Adrenal gland (tissue), 19 donors: Measurements from ENCODE around the gene RWDD4. TPM values are rescaled to one million over a fixed set of nuclear protein-coding genes. Genes with fewer than 3 reads are reported as not detected.

Source experiments
- DNase-seq, 7 donors: peaks; one replicate each; pipeline ENCODE4 v3.0.0-alpha.2; 2019 to 2020
- H3K27ac ChIP-seq, 5 donors: fragments of 200-600 bp; sonication (generic) in 4 of 5; 1 replicate in 3 of 5; 2 replicates in 2 of 5; pipeline versions ENCODE4 v1.5.1 to v1.8.0; 2016 to 2020; ENCODE audit warnings: mild to moderate bottlenecking in 1 of 5
- H3K27me3 ChIP-seq: fragments of 200-600 bp; 2 replicates; pipeline ENCODE4 v1.8.0; 2021
- H3K36me3 ChIP-seq, 2 donors: fragments of 200-600 bp; replicated peaks in 1 of 2; 1 replicate in 1 of 2; 2 replicates in 1 of 2; pipeline versions ENCODE4 v1.5.1 to v1.8.0; 2018 to 2022
- H3K4me1 ChIP-seq, 2 donors: fragments of 200-600 bp; replicated peaks in 1 of 2; 1 replicate in 1 of 2; 2 replicates in 1 of 2; pipeline versions ENCODE4 v1.5.1 to v1.8.0; 2018 to 2021
- H3K4me3 ChIP-seq, 4 donors: fragments of 200-600 bp; sonication (generic) in 3 of 4; one replicate each; pipeline ENCODE4 v1.5.1; 2016 to 2018
- H3K9me3 ChIP-seq, 3 donors: fragments of 200-600 bp; sonication (generic) in 1 of 3; replicated peaks in 1 of 3; 1 replicate in 2 of 3; 2 replicates in 1 of 3; pipeline versions ENCODE4 v1.5.1 to v1.8.0; 2016 to 2021
- POLR2A ChIP-seq, 2 donors: fragments of 450-650 bp; IDR thresholded peaks; one replicate each; pipeline ENCODE4 v1.6.1; 2017; ENCODE audit warnings: antibody characterized with exemption in 2 of 2, mild to moderate bottlenecking in 2 of 2, moderate library complexity in 1 of 2
- WGBS, 4 donors: extraction: QIAGEN DNeasy Blood & Tissue Kit in 2 of 4; methylation state at CpG; one replicate each; pipeline versions ENCODE4 v1.1.5 to v1.1.7; 2013 to 2017; 5-methylcytosine and 5-hydroxymethylcytosine counted together
- intact Hi-C, 2 donors: fragments of 100-400 bp; cut with DNase I; formaldehyde crosslinking; loops; one replicate each; pipeline versions ENCODE4 v1.14.1 to v1.15.0; 2022 to 2023
- long read RNA-seq, 10 donors: library from polyadenylated mRNA in 3 of 10; unstranded in 2 of 10; stranded (forward) in 1 of 10; transcript quantifications; one replicate each; pipeline ENCODE4 v2.0.0 and lab custom pipeline, GENCODE V29; 2021 to 2026
- polyA plus RNA-seq, 3 donors: library from polyadenylated mRNA; stranded (reverse); fragments of 200-250 nt in 2 of 3; fragments of 350-450 nt in 1 of 3; fragmentation: Illumina TruSeq in 1 of 3; extraction: RNeasy Lipid Tissue Mini Kit (QIAGEN cat#74804) in 1 of 3; gene quantifications; one replicate each; pipeline ENCODE4 v1.2.3, GENCODE V29; 2013 to 2014
- total RNA-seq, 9 donors: library from RNA; depleted of rRNA in 4 of 9; stranded (reverse); fragments of >200 nt in 4 of 9; fragments of 120-200 nt in 1 of 9; fragmentation: NEBNext Ultra II Directional in 1 of 9; extraction: Animal tissue kit (Norgen Biotek cat#: 25700) in 1 of 9; gene quantifications; one replicate each; pipeline versions ENCODE4 v1.1.0 to v1.2.4, GENCODE V29; 2013 to 2023
- TF ChIP-seq, protein P1 (sequence below), 6 experiments: fragments of 450-650 bp in 4 of 6; fragments of 200-600 bp in 2 of 6; sonication (generic) in 1 of 6; IDR thresholded peaks; 1 replicate in 5 of 6; 2 replicates in 1 of 6; pipeline versions ENCODE4 v1.5.1 to v1.8.0; 2016 to 2021; ENCODE audit warnings: antibody characterized with exemption in 6 of 6, mild to moderate bottlenecking in 2 of 6, moderate library complexity in 1 of 6
- donor health status: healthy with polysubstance abuse.
- donor health status: Bipolar disorder and iron deficiency.
- donor health status: DM: yes; HTN: yes; CAD: no.
- donor health status: DM: no; HTN: no; CAD: no.
- donor health status: DM: no; HTN: no; CAD: no.
- donor health status: DM: yes; HTN: yes; CAD: no.

The RWDD4 gene
- total RNA-seq (100 to 1,000 TPM in 2 of 9 donors, 10 to 100 TPM in 7; 39.4 to 157 (median 59.9) TPM), polyA plus RNA-seq (10 to 100 TPM; 27.0 to 57.6 (median 27.1) TPM)
- long read RNA-seq, donor 1, transcript RWDD4-202 (7 exons, 2,590 nt), result major isoform, 32 of 37 reads
- long read RNA-seq, donor 1, partial matches to known transcripts, result 5 of 37 reads
- long read RNA-seq, donor 1, other reads (novel, unspliced or antisense), result 0 of 37 reads
- long read RNA-seq, donor 2, transcript RWDD4-202 (7 exons, 2,590 nt), result major isoform, 18 of 27 reads
- long read RNA-seq, donor 2, partial matches to known transcripts, result 9 of 27 reads
- long read RNA-seq, donor 2, other reads (novel, unspliced or antisense), result 0 of 27 reads
- long read RNA-seq, donor 3, transcript RWDD4-202 (7 exons, 2,590 nt), result major isoform, 28 of 28 reads
- long read RNA-seq, donor 3, partial matches to known transcripts, result 0 of 28 reads
- long read RNA-seq, donor 3, other reads (novel, unspliced or antisense), result 0 of 28 reads
- long read RNA-seq, donor 4, transcript RWDD4-202 (7 exons, 2,590 nt), result major isoform, 36 of 77 reads
- long read RNA-seq, donor 4, partial matches to known transcripts, result 27 of 77 reads
- long read RNA-seq, donor 4, other reads (novel, unspliced or antisense), result 14 of 77 reads
- long read RNA-seq, donor 5, transcript RWDD4-202 (7 exons, 2,590 nt), result major isoform, 99 of 130 reads
- long read RNA-seq, donor 5, partial matches to known transcripts, result 5 of 130 reads
- long read RNA-seq, donor 5, other reads (novel, unspliced or antisense), result 26 of 130 reads
- long read RNA-seq, donor 6, transcript RWDD4-202 (7 exons, 2,590 nt), result major isoform, 17 of 46 reads
- long read RNA-seq, donor 6, partial matches to known transcripts, result 18 of 46 reads
- long read RNA-seq, donor 6, other reads (novel, unspliced or antisense), result 11 of 46 reads
- long read RNA-seq, donor 7, transcript RWDD4-202 (7 exons, 2,590 nt), result major isoform, 13 of 13 reads
- long read RNA-seq, donor 7, partial matches to known transcripts, result 0 of 13 reads
- long read RNA-seq, donor 7, other reads (novel, unspliced or antisense), result 0 of 13 reads
- long read RNA-seq, donor 8, transcript RWDD4-202 (7 exons, 2,590 nt), result major isoform, 30 of 30 reads
- long read RNA-seq, donor 8, partial matches to known transcripts, result 0 of 30 reads
- long read RNA-seq, donor 8, other reads (novel, unspliced or antisense), result 0 of 30 reads
- long read RNA-seq, donor 9, transcript RWDD4-202 (7 exons, 2,590 nt), result major isoform, 19 of 19 reads
- long read RNA-seq, donor 9, partial matches to known transcripts, result 0 of 19 reads
- long read RNA-seq, donor 9, other reads (novel, unspliced or antisense), result 0 of 19 reads
- long read RNA-seq, donor 10, transcript RWDD4-202 (7 exons, 2,590 nt), result major isoform, 7 of 7 reads
- long read RNA-seq, donor 10, partial matches to known transcripts, result 0 of 7 reads
- long read RNA-seq, donor 10, other reads (novel, unspliced or antisense), result 0 of 7 reads

DNA sequence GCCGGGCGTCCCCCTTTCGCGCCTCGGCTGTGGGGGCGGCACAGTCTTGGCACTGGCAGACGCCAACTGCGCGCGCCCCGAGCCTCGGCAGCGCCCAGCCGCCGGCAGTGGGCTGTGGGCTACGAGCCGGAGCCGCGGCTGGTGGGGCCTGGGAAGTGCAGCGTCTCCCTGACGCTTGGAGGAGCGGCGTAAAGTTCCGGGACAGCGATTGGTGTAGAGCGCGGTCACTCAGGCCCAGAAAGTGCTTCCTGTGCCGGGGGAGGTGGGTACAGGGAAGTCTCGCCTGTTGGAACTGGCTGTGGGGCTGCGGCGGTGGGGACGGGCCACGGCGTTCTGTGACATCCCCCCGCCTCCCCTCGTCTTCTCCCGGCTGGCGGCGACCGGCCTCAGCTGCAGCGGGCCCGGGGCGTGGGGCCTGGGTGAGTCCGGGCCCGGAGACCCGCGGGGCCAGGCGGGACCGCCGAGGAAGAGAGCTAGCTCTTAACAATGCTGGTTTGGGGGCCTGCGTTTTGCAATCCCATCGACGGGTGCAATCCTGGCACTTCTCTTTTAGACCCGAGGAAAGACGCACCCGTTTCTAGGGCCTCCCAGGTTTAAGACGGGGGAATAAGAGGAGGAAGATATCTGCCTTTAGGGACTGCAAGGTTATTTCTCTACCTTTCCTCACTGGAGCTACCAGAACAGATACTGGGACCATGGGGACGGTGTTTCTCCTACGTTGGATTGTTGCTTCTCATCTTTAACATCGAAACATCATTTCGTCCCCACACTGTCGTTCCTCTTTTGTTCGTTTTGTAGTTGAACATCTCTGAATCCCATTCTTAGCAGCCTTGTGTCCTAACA is at the start of gene RWDD4, which contains the start of gene TRAPPC11:
TSS of gene RWDD4 (minus strand) at position 157 of the 843 bp plus-strand sequence. CDS start 233 bp downstream, outside the sequence.
TSS of gene TRAPPC11 (plus strand) at position 265 of the 843 bp plus-strand sequence. CDS start 4,575 bp downstream, outside the sequence.
- peak within 1 kb of the TSS; percentile 66 to 99 (median 92) for H3K27ac ChIP-seq
- TF ChIP-seq, protein P1, sequence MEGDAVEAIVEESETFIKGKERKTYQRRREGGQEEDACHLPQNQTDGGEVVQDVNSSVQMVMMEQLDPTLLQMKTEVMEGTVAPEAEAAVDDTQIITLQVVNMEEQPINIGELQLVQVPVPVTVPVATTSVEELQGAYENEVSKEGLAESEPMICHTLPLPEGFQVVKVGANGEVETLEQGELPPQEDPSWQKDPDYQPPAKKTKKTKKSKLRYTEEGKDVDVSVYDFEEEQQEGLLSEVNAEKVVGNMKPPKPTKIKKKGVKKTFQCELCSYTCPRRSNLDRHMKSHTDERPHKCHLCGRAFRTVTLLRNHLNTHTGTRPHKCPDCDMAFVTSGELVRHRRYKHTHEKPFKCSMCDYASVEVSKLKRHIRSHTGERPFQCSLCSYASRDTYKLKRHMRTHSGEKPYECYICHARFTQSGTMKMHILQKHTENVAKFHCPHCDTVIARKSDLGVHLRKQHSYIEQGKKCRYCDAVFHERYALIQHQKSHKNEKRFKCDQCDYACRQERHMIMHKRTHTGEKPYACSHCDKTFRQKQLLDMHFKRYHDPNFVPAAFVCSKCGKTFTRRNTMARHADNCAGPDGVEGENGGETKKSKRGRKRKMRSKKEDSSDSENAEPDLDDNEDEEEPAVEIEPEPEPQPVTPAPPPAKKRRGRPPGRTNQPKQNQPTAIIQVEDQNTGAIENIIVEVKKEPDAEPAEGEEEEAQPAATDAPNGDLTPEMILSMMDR (IDR thresholded peaks at IDR 0.05), result peak in 5 of 6 experiments; percentile 22 to 69 (median 50)
- peak; percentile 90 to 99 for TF ChIP-seq POLR2A (IDR thresholded peaks at IDR 0.05)
- peaks cover 22 to 32% of the 10 kb centered on the region in 2 donors for H3K4me1 ChIP-seq
- peak within 1 kb of the TSS; percentile 31 to 93 (median 86) for H3K4me3 ChIP-seq
- peak; percentile 98 to 99 (median 99) for DNase-seq
- 0 to 1% (median 0%) methylated on average over 16 to 53 of the region's 63 CpGs for WGBS, 4 donors
- H3K9me3 ChIP-seq, result no peaks in the 10 kb centered on the region
- intact Hi-C loops, result loop anchor here in 1 of 2 donors (10.0 kb wide), 2 partner anchors 154 to 184 kb away; partner anchors contain the start of gene ING2
- H3K27me3 ChIP-seq, result no peaks in the 10 kb centered on the region
- H3K36me3 ChIP-seq, result peaks cover 0 to 6% of the 10 kb centered on the region in 2 donors

DNA sequence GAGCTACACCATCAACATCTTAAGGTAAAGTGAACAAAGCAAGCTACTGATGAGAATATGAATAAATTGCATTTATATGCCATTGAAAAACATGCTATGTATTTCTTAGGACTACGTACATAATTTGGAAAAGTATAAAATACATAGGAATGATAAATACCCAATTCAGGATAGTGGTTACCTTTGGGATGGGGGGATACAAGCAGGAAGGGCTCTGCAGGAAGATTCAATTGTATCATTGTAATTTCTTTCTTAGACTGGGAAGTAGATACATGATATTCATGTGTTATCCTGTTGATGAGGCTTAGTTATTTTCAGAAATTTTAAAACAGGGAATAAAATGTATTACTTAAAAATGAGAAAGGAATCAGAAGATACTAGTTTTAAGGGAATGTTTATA is 43.5 kb upstream of the RWDD4 start:
- TF ChIP-seq POLR2A (IDR thresholded peaks at IDR 0.05), result no peak
- TF ChIP-seq, protein P1 (IDR thresholded peaks at IDR 0.05), result no peak
- no peak overlapping the region for H3K27ac ChIP-seq
- intact Hi-C loops, result no loop called here
- H3K4me3 ChIP-seq, result no peak overlapping the region
- DNase-seq, result no peak
- no peaks in the 10 kb centered on the region for H3K9me3 ChIP-seq
- H3K27me3 ChIP-seq, result no peaks in the 10 kb centered on the region
- peaks cover 0 to 79% of the 10 kb centered on the region in 2 donors for H3K36me3 ChIP-seq
- no peaks in the 10 kb centered on the region for H3K4me1 ChIP-seq
- 71 to 96% (median 96%) methylated on average over 1 of the region's 1 CpG for WGBS, 4 donors

DNA sequence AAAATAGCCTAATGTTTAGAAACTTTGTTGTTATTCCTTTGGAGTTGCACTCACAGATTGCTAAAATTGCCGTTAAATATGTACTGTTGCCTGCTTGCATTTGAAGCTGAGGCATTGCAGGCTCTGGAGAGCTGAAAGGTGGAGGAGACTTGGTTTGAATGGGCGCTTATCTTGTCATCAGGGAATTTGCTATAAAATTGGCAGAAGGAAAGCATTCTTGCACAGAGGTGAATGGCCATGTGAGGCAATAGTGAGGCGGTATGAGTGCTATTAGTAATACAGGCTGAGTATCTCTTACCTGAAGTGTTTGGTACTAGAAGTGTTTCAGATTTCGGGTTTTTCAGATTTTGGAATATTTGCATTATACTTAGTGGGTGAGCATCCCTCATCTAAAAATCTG is 41.4 kb upstream of the RWDD4 start:
- intact Hi-C loops, result no loop called here
- H3K4me3 ChIP-seq, result no peak overlapping the region
- DNase-seq, result no peak
- WGBS, 4 donors, result 91 to 97% (median 94%) methylated on average over 4 of the region's 4 CpGs
- H3K9me3 ChIP-seq, result no peaks in the 10 kb centered on the region
- H3K4me1 ChIP-seq, result no peaks in the 10 kb centered on the region
- TF ChIP-seq POLR2A (IDR thresholded peaks at IDR 0.05), result no peak
- TF ChIP-seq, protein P1 (IDR thresholded peaks at IDR 0.05), result no peak
- H3K27ac ChIP-seq, result no peak overlapping the region
- H3K36me3 ChIP-seq, result peaks cover 0 to 84% of the 10 kb centered on the region in 2 donors
- H3K27me3 ChIP-seq, result no peaks in the 10 kb centered on the region
